HUES64 (cell line): ENCODE measurements around the gene NKX6-1. TPM values are rescaled to one million over a fixed set of nuclear protein-coding genes. Genes with fewer than 3 reads are reported as not detected.
A peak's percentile ranks its signal among the peaks of the same experiment; 100 is the strongest.

Experiments used
- H3K27ac ChIP-seq: 2 replicates; pipeline ENCODE4 v1.7.0; 2013; ENCODE audit warnings: low read depth, low read length, inconsistent platforms
- H3K27me3 ChIP-seq: 2 replicates; pipeline ENCODE4 v1.6.1; 2013; ENCODE audit warnings: mild to moderate bottlenecking, low read length; ENCODE audit not compliant: insufficient read depth
- H3K36me3 ChIP-seq: 2 replicates; pipeline ENCODE4 v1.6.1; 2013; ENCODE audit warnings: mild to moderate bottlenecking, low read length; ENCODE audit not compliant: insufficient read depth
- H3K4me1 ChIP-seq: 2 replicates; pipeline ENCODE4 v1.6.1; 2013; ENCODE audit warnings: mild to moderate bottlenecking, low read length, moderate library complexity; ENCODE audit not compliant: insufficient read depth
- H3K4me3 ChIP-seq: 2 replicates; pipeline ENCODE4 v1.5.1; 2013; ENCODE audit warnings: mild to moderate bottlenecking, low read length, moderate library complexity
- H3K9ac ChIP-seq: 2 replicates; pipeline ENCODE4 v1.6.1; 2013; ENCODE audit warnings: mild to moderate bottlenecking, low read depth, low read length
- H3K9me3 ChIP-seq: 2 replicates; pipeline ENCODE4 v1.6.1; 2013; ENCODE audit warnings: low read depth, low read length; ENCODE audit not compliant: insufficient read depth
- WGBS: fragments of 150-250, 120-280 bp; methylation state at CpG from one replicate; pipeline ENCODE4 v1.1.7; 2013; ENCODE audit warnings: missing lambda C conversion rate; 5-methylcytosine and 5-hydroxymethylcytosine counted together
- polyA plus RNA-seq, 2 experiments: library from polyadenylated mRNA; stranded (reverse); fragments of 50-300 nt; gene quantifications; one replicate each; pipeline ENCODE4 v1.2.3, GENCODE V29; 2013

NKX6-1 gene
- 0.65 TPM for polyA plus RNA-seq (2013, experiment 1 of 2)
- polyA plus RNA-seq (2013, experiment 2 of 2): 0.70 TPM

DNA sequence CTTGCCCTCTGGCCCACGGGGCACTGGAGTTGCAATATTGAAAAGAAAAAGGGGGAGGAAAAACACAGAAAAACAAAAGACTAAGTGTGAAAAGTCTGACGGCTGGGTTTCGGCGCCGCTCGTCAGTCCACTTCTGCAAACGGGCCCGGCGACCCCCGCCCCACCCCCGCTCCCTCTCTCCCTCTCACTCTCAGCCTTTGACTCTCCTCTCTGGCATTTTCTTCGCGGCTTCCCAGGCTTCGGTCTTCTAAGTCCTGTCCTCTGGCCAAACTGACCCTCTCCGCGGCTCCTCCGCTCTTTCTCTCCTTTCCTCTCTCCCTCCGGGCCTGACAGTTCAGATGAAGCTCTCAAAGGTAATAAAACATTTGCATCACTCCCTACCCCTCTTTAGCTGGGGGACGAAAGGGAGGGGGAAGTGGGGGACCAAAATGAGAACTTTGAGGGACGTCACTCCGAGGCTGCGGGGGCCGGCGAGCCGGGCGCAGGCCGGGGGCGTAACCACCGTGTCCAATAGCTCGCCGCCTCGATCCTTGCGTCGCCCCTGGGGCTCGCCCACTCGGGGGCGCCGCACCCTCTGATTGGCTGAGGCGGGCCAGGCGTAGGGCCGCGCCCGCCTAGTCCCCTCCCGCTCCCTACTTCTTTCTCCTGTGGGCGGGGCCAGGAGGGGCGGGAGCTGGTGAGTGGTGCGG, at the start of gene NKX6-1:
Gene NKX6-1 (minus strand): TSS at position 358 of the 689 bp plus-strand sequence. CDS start 1,064 bp downstream, outside the sequence.
- no peak within 1 kb of the TSS for H3K9ac ChIP-seq

DNA sequence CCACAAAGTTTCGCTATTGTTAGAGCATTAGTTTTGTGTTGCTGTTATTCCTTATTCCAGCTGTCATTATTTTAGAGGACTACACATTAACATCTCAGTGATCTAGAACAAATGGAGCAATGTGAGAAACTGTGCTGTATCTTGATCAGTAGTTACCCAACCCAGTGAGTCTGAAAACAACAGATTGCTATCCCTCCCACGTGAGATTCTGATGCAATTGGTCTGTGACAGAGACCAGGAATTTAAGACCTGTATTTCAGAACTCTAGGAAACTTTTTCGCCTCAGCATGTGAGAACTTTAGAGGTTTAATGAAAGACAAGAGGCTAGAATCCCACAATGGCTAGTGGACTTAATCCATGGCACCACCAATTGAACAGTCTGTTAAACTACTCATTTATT, 48.1 kb upstream of the NKX6-1 start:
- H3K4me3 ChIP-seq: no peak overlapping the region
- no peaks in the 10 kb centered on the region for H3K36me3 ChIP-seq
- H3K27me3 ChIP-seq: no peaks in the 10 kb centered on the region
- H3K27ac ChIP-seq: no peak overlapping the region
- no peaks in the 10 kb centered on the region for H3K4me1 ChIP-seq
- H3K9me3 ChIP-seq: no peaks in the 10 kb centered on the region
- 88% methylated on average over 2 of the region's 3 CpGs for WGBS
- no peak overlapping the region for H3K9ac ChIP-seq

More for the DNA sequence above, at the start of gene NKX6-1:
- Histone ChIP-seq H3K4me3 (peak within 1 kb of the TSS; percentile 62), H3K36me3 (no peaks in the 10 kb centered on the region), H3K27me3 (peaks cover 98% of the 10 kb centered on the region), H3K27ac (no peak within 1 kb of the TSS), H3K9me3 (no peaks in the 10 kb centered on the region), H3K4me1 (peaks cover 38% of the 10 kb centered on the region)
- under 1% methylated on average over 47 of the region's 47 CpGs for whole genome bisulfite sequencing

DNA sequence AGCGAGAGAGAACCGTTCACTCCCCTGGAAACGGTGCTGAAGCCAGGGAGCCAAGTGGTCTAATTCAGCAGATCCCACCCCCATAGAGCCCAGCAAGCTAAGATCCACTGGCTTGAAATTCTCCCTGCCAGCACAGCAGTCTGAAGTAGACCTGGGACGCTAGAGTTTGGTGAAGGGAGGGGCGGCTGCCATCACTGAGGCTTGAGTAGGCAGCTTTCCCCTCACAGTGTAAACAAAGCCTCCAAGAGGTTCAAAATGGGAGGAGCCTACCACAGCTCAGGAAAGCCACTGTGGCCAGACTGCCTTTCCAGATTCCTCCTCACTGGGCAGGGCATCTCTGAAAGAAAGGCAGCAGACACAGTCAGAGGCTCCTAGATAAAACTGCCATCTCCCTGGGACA, 46.0 kb upstream of the NKX6-1 start:
- 85% methylated on average over 5 of the region's 5 CpGs for WGBS
- Histone ChIP-seq H3K36me3 (no peaks in the 10 kb centered on the region), H3K9me3 (no peaks in the 10 kb centered on the region), H3K9ac (no peak overlapping the region), H3K27me3 (no peaks in the 10 kb centered on the region), H3K27ac (no peak overlapping the region), H3K4me1 (no peaks in the 10 kb centered on the region), H3K4me3 (no peak overlapping the region)

DNA sequence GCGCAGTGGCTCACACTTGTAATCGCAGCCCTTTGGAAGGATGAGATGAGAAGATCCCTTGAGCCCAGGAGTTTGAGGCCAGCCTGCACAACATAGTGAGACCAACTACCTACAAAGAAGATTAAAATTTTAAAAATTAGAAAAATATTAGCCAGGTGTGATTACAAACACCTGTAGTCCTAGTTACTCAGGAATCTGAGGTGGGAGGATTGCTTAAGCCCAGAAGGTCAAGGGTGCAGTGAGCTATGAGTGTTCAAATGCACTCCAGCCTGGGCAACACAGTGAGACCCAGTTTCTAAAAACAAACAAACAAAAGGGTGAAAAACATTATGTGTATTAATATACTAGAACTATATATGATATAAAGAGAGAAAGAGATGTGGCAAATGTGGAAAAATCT, 36.8 kb upstream of the NKX6-1 start:
- H3K27ac ChIP-seq: no peak overlapping the region
- no peaks in the 10 kb centered on the region for H3K27me3 ChIP-seq
- no peak overlapping the region for H3K4me3 ChIP-seq
- no peaks in the 10 kb centered on the region for H3K36me3 ChIP-seq
- no peaks in the 10 kb centered on the region for H3K9me3 ChIP-seq
- no peak overlapping the region for H3K9ac ChIP-seq
- 97% methylated on average over 2 of the region's 2 CpGs for WGBS
- no peaks in the 10 kb centered on the region for H3K4me1 ChIP-seq

DNA sequence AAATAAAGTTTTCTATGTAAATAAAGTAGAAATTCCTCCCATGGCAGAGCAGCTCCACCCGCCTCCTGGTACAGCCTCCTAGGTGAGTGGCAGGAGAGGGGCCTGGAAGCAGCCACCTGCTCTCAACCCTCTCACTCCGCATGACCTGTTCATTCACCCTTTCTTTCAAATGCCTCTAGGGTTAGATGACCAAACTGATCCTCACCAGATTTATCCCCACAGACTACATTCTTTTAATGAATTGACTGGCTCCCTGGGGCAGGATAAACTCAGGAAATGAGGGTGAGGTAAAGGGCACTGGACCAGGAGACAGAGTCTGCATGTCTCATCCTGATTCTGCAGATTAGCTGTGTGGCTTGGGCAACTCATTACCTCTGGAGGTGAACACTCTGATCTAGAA, 32.6 kb upstream of the NKX6-1 start:
- WGBS: 68% methylated on average over 2 of the region's 2 CpGs
- no peaks in the 10 kb centered on the region for H3K36me3 ChIP-seq
- no peak overlapping the region for H3K27ac ChIP-seq
- H3K27me3 ChIP-seq: no peaks in the 10 kb centered on the region
- H3K4me3 ChIP-seq: no peak overlapping the region
- no peak overlapping the region for H3K9ac ChIP-seq
- H3K9me3 ChIP-seq: no peaks in the 10 kb centered on the region
- no peaks in the 10 kb centered on the region for H3K4me1 ChIP-seq

DNA sequence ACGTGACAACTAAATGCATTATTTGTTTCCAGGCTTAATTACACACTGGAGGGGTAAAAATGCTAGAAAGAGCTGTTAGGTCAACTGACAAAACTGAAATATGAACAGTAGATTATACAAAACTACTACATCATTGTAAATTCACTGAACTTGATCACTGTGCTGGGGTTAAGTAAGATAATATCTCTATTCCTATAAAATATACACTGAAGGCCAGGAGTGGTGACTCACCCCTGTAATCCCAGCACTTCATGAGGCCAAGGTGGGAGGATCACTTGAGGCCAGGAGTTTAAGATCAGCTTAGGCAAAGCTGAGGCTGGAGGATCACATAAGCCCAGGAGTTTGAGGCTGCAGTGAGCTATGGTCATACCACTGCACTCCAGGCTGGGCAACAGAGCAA, 31.8 kb upstream of the NKX6-1 start:
- Histone ChIP-seq H3K36me3 (no peaks in the 10 kb centered on the region), H3K4me1 (no peaks in the 10 kb centered on the region), H3K27ac (no peak overlapping the region), H3K27me3 (no peaks in the 10 kb centered on the region), H3K4me3 (no peak overlapping the region), H3K9me3 (no peaks in the 10 kb centered on the region), H3K9ac (no peak overlapping the region)
- WGBS: 67% methylated on average over 1 of the region's 1 CpG

DNA sequence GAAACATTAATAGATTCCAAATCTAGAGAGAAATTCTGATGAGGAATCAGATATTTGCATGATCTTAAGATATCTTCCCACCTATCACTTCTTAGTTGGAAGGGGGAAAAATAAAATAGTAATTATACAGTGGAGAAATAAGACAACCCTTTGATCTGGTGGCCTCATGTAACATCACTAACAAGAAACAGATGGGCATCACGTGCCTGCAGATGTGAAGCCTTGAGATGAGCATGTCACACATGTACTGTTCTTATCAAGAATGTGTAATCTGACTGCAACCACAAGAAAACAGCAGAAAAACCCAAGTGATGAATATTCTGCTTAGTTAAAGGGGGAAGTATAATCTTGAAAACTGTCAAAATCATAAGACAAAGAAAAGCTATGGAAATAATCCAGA, 31.4 kb upstream of the NKX6-1 start:
- Histone ChIP-seq H3K9me3 (no peaks in the 10 kb centered on the region), H3K4me3 (no peak overlapping the region), H3K27me3 (no peaks in the 10 kb centered on the region), H3K9ac (no peak overlapping the region), H3K27ac (no peak overlapping the region), H3K4me1 (no peaks in the 10 kb centered on the region), H3K36me3 (no peaks in the 10 kb centered on the region)
- WGBS: 93% methylated on average over 1 of the region's 1 CpG

DNA sequence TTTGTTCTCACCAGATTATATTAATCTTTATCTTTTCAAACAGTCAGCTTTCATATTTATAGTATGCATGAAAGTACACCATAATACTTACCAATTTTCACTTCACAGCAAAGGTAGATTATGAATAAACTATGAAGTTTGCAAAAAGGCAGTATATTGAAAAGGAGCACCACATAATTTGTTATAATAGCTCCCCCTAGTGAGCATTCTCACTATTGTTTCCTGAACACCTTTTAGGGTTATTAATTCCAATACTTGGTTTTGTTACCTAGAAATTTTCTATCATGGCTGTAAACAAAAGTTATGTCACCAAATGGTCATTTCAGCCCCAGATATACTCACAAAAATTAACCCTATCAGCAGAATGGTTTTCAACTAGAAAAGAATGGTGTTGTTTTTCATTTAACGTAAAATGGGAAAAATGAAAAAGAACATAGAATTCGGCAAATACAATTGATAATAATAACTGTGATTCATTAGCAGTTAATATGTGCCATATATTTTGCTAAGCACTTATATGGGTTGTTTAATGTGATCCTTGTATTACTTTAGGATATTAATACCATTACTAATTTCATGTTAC, 30.2 kb upstream of the NKX6-1 start:
- Histone ChIP-seq H3K4me3 (no peak overlapping the region), H3K4me1 (no peaks in the 10 kb centered on the region), H3K9me3 (no peaks in the 10 kb centered on the region), H3K27ac (no peak overlapping the region), H3K27me3 (no peaks in the 10 kb centered on the region), H3K36me3 (no peaks in the 10 kb centered on the region), H3K9ac (no peak overlapping the region)
- 90% methylated on average over 2 of the region's 2 CpGs for WGBS

DNA sequence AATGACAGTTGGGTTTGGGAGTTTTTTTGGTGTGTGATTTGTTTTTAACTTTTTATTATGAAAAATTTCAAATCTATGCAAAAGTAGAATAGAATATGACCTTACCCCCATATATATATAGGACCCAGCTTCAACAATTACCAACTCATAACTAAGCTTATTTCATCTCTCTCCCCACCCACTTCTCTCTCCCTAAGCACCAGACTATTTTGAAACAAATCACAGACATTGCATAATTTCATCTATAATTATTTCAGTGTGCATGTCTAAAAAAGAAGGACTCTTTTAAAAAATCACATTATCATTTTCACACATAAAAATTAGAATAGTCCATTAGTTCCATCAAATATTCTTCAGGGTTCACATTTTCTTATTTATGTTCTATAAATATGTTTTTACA, 28.3 kb upstream of the NKX6-1 start:
- H3K27me3 ChIP-seq: no peaks in the 10 kb centered on the region
- no peaks in the 10 kb centered on the region for H3K36me3 ChIP-seq
- H3K4me3 ChIP-seq: no peak overlapping the region
- no peaks in the 10 kb centered on the region for H3K4me1 ChIP-seq
- H3K9ac ChIP-seq: no peak overlapping the region
- H3K9me3 ChIP-seq: no peaks in the 10 kb centered on the region
- no peak overlapping the region for H3K27ac ChIP-seq

DNA sequence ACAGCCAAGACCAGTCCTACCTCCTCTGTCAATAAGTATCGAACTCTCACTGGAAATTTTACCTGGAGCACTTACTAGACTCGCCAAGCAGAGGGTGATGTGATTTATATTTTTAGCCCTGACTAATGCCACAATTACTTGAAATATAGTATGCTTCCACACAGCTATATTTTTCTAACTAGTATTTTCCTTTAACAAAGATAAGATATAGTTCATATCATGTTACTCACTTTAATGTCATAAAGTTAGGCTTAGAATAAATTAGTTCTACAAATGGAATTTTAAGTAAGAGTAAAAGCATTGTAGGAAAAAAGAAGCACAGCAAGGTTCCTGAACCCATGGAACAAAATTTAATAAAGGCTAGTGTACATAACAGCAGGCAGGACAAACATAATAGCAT, 16.0 kb upstream of the NKX6-1 start:
- Histone ChIP-seq H3K9ac (no peak overlapping the region), H3K36me3 (no peaks in the 10 kb centered on the region), H3K4me3 (no peak overlapping the region), H3K4me1 (no peaks in the 10 kb centered on the region), H3K27me3 (no peaks in the 10 kb centered on the region), H3K27ac (no peak overlapping the region), H3K9me3 (no peaks in the 10 kb centered on the region)
- WGBS: 89% methylated on average over 2 of the region's 2 CpGs

DNA sequence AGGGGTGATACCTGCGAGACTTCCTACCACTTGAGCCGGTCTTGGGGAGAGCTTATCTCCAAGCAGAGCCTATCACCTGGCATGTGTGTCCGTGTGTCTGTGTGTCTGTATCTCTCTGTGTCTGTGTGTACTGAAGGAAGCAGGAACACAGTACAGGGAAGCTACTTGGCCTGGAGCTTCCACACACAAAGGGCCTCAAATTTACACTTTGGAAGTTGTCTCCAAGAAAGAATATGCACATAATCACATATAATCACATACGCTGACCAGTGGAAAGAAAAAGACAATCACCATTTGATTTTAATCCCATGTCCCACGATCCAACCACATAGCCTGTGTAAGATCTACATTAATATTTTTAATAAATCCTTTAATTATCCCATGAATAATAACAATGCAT, 13.2 kb upstream of the NKX6-1 start:
- Histone ChIP-seq H3K4me3 (no peak overlapping the region), H3K27ac (no peak overlapping the region), H3K9ac (no peak overlapping the region), H3K9me3 (no peaks in the 10 kb centered on the region), H3K36me3 (no peaks in the 10 kb centered on the region), H3K4me1 (no peaks in the 10 kb centered on the region), H3K27me3 (no peaks in the 10 kb centered on the region)
- WGBS: 92% methylated on average over 4 of the region's 5 CpGs
